Spleen (tissue), 7 donors: ENCODE measurements around the gene IKZF3.
A peak's percentile ranks its signal among the peaks of the same experiment; 100 is the strongest.

Source experiments
- CTCF ChIP-seq, 11 experiments: fragments of 200-600 bp in 7 of 11; fragments of 450-650 bp in 4 of 11; sonication (generic) in 4 of 11; IDR thresholded peaks in 8 of 11; conservative IDR thresholded peaks in 3 of 11; 1 replicate in 7 of 11; 2 replicates in 4 of 11; pipeline versions ENCODE4 v1.4.0 to v1.8.0; 2016 to 2021; ENCODE audit warnings: antibody characterized with exemption in 11 of 11, inconsistent platforms in 4 of 11, mild to moderate bottlenecking in 1 of 11
- POLR2A ChIP-seq, 3 donors: fragments of 450-650 bp; IDR thresholded peaks; one replicate each; pipeline ENCODE4 v1.5.1; 2017; ENCODE audit warnings: antibody characterized with exemption in 3 of 3, mild to moderate bottlenecking in 1 of 3
- donor health status: DM: no; HTN: no; CAD: no; lungs with moderate emphysema.
- donor health status: DM: no; HTN: no; CAD: no.
- donor health status: DM: no; HTN: no; CAD: no.

- TF ChIP-seq POLR2A (IDR thresholded peaks at IDR 0.05): peak; percentile 45 to 79 (median 58)
- TF ChIP-seq CTCF (IDR thresholded peaks at IDR 0.05 in 8 of 11, conservative IDR thresholded peaks at IDR 0.05 in 3 of 11): peak; percentile 81 to 96 (median 93)
Measured at GRCh38 chr17:39730095-39730921, 133.8 kb downstream of the IKZF3 start, which contains the start of gene MIEN1.
